ENCODE measurements around the gene SH3TC2. TPM values are rescaled to one million over a fixed set of nuclear protein-coding genes. Genes with fewer than 3 reads are reported as not detected.

Gene SH3TC2
- polyA plus RNA-seq, 1 donor (not counting 4 experiments of a cell fraction or from before 2014, with no cell fraction given) = 19.0 TPM

DNA sequence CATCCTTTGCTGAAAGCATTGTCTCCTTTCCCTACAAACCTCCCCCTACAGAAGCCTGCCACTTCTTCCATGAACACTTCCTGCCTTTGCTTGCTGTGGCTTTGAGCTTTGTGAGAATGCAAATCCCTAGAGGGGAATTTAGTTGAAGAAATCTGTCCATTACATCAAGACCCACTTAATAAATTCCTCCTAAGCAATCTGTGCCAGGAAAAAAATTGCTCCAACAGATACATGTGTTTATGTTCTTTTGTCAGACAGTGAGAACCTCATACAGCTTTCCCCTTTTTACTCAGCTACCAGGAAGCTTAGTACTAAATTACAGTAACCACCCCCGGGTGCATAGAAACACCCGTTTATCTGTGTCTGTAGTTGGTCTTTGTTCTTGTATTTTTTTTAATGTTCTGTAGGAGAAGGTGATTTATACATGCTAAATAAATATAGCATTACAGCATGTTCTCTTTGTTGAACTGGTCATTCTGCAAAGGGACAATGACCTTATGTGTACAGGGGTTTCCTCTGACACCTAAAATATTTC lies 43.9 kb downstream of the SH3TC2 start:
- no peak overlapping the region for H2AFZ ChIP-seq (ENCODE audit: control insufficient read depth, low read length)
- peaks cover 0 to 12% of the 10 kb centered on the region in 2 experiments for H3K36me3 ChIP-seq (ENCODE audit: control insufficient read depth in 2 of 2, extremely low read depth in 1 of 2, insufficient read depth in 2 of 2, low read length in 2 of 2)
- no peak overlapping the region for H3K4me3 ChIP-seq (ENCODE audit: control insufficient read depth in 2 of 3, extremely low read depth in 1 of 3, insufficient read depth in 2 of 3, low read depth in 1 of 3, low read length in 3 of 3)
- no peak overlapping the region for H3K27ac ChIP-seq (ENCODE audit: control insufficient read depth, insufficient read depth, low read length)
- no peaks in the 10 kb centered on the region for H3K79me2 ChIP-seq (ENCODE audit: control insufficient read depth, insufficient read depth, low read length)
- H3K9ac ChIP-seq (ENCODE audit: control insufficient read depth, extremely low read depth, insufficient read depth, low read length) = no peak overlapping the region
- H3K4me2 ChIP-seq (ENCODE audit: control insufficient read depth, extremely low read depth, insufficient read depth, low read depth, low read length) = no peak overlapping the region
- H3K9me1 ChIP-seq (ENCODE audit: control insufficient read depth, extremely low read depth, insufficient read depth, low read length) = no peaks in the 10 kb centered on the region
- DNase-seq (ENCODE audit: low read depth, low spot score) (no peak), FAIRE-seq (no peak)
- no peaks in the 10 kb centered on the region for H3K27me3 ChIP-seq (ENCODE audit: control insufficient read depth, extremely low read depth, insufficient read depth, low read length)
- dilution Hi-C loops (cut with MboI; ENCODE audit: extremely low pct_ligation_motif_present, low sequenced_read_pairs) = no loop called here
- no peaks in the 10 kb centered on the region for H3K4me1 ChIP-seq (ENCODE audit: control insufficient read depth, extremely low read depth, insufficient read depth, low read length)
- H4K20me1 ChIP-seq (ENCODE audit: control insufficient read depth, extremely low read depth, insufficient read depth, low read length) = no peaks in the 10 kb centered on the region
- TF ChIP-seq, protein P1, sequence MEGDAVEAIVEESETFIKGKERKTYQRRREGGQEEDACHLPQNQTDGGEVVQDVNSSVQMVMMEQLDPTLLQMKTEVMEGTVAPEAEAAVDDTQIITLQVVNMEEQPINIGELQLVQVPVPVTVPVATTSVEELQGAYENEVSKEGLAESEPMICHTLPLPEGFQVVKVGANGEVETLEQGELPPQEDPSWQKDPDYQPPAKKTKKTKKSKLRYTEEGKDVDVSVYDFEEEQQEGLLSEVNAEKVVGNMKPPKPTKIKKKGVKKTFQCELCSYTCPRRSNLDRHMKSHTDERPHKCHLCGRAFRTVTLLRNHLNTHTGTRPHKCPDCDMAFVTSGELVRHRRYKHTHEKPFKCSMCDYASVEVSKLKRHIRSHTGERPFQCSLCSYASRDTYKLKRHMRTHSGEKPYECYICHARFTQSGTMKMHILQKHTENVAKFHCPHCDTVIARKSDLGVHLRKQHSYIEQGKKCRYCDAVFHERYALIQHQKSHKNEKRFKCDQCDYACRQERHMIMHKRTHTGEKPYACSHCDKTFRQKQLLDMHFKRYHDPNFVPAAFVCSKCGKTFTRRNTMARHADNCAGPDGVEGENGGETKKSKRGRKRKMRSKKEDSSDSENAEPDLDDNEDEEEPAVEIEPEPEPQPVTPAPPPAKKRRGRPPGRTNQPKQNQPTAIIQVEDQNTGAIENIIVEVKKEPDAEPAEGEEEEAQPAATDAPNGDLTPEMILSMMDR (optimal IDR thresholded peaks at IDR 0.05 in 1 of 3, IDR thresholded peaks at IDR 0.05 in 1 of 3, conservative IDR thresholded peaks at IDR 0.05 in 1 of 3; ENCODE audit: extremely low read depth in 1 of 3, insufficient read depth in 2 of 3, low read length in 3 of 3) = no peak
- no peak for TF ChIP-seq EZH2 (IDR thresholded peaks at IDR 0.05; ENCODE audit: low read length)
- H3K9me3 ChIP-seq (ENCODE audit: control insufficient read depth, low read depth, low read length) = no peaks in the 10 kb centered on the region

DNA sequence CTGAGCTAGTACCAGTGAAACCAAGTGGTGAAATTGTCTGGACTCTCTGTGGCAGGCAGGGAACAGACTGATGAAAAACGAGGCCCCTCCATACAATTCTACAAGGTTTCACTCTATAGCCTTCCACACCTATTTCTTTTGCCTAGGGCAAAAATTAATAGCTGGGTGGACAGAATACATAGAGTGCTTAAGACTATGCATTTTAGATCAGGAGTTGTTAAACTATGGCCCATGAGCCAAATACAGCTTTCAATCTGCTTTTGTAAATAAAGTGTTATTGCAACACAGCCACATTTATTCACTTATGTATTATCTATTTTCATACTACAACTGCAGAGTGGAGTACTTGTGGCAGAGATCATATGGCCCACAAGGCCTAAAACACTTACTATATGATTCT lies 45.2 kb downstream of the SH3TC2 start:
- H2AFZ ChIP-seq (ENCODE audit: control insufficient read depth, low read length) = no peak overlapping the region
- H3K27me3 ChIP-seq (ENCODE audit: control insufficient read depth, extremely low read depth, insufficient read depth, low read length) = no peaks in the 10 kb centered on the region
- peaks cover 0 to 11% of the 10 kb centered on the region in 2 experiments for H3K36me3 ChIP-seq (ENCODE audit: control insufficient read depth in 2 of 2, extremely low read depth in 1 of 2, insufficient read depth in 2 of 2, low read length in 2 of 2)
- H3K9me3 ChIP-seq (ENCODE audit: control insufficient read depth, low read depth, low read length) = no peaks in the 10 kb centered on the region
- no peaks in the 10 kb centered on the region for H3K4me1 ChIP-seq (ENCODE audit: control insufficient read depth, extremely low read depth, insufficient read depth, low read length)
- no peak overlapping the region for H3K9ac ChIP-seq (ENCODE audit: control insufficient read depth, extremely low read depth, insufficient read depth, low read length)
- H3K4me2 ChIP-seq (ENCODE audit: control insufficient read depth, extremely low read depth, insufficient read depth, low read depth, low read length) = no peak overlapping the region
- no peak overlapping the region for H3K4me3 ChIP-seq (ENCODE audit: control insufficient read depth in 2 of 3, extremely low read depth in 1 of 3, insufficient read depth in 2 of 3, low read depth in 1 of 3, low read length in 3 of 3)
- FAIRE-seq = no peak
- no peaks in the 10 kb centered on the region for H3K9me1 ChIP-seq (ENCODE audit: control insufficient read depth, extremely low read depth, insufficient read depth, low read length)
- no peak for DNase-seq (ENCODE audit: low read depth, low spot score)
- H3K79me2 ChIP-seq (ENCODE audit: control insufficient read depth, insufficient read depth, low read length) = no peaks in the 10 kb centered on the region
- no peaks in the 10 kb centered on the region for H4K20me1 ChIP-seq (ENCODE audit: control insufficient read depth, extremely low read depth, insufficient read depth, low read length)
- dilution Hi-C loops (cut with MboI; ENCODE audit: extremely low pct_ligation_motif_present, low sequenced_read_pairs) = no loop called here
- H3K27ac ChIP-seq (ENCODE audit: control insufficient read depth, insufficient read depth, low read length) = no peak overlapping the region
- TF ChIP-seq EZH2 (IDR thresholded peaks at IDR 0.05; ENCODE audit: low read length) = no peak
- TF ChIP-seq, protein P1 (optimal IDR thresholded peaks at IDR 0.05 in 1 of 3, IDR thresholded peaks at IDR 0.05 in 1 of 3, conservative IDR thresholded peaks at IDR 0.05 in 1 of 3; ENCODE audit: extremely low read depth in 1 of 3, insufficient read depth in 2 of 3, low read length in 3 of 3) = no peak

All from keratinocyte (primary cell).